ENCODE measurements around the gene MOGAT1. TPM values are rescaled to one million over a fixed set of nuclear protein-coding genes. Genes with fewer than 3 reads are reported as not detected.

MOGAT1 gene
- total and polyA plus RNA-seq, 2 of the 8 experiments (the other 6 are each of a cell fraction or from before 2014, with no cell fraction given), result 0.11 to 0.67 TPM

DNA sequence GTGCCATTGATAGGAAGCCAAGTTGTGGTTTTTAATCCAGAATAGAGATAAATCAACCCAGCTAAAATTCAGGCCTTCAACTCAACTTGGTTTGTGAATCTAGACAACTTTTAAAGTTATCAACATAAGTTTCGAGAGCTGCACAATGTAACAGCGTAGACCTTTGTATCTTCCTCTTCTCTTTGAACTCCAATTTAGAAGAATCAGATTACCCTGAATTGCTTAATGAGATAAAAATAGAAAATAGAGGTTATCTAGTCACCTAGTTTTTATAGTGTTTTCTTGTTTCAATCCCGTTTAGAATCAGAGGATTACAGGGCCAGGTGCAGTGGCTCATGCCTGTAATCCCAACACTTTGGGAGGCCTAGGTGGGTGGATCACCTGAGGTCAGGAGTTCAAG, 12.3 kb downstream of the MOGAT1 start:
- H2BK20ac ChIP-seq (ENCODE audit: low read length), result no peak overlapping the region
- no peaks in the 10 kb centered on the region for H3K36me3 ChIP-seq (ENCODE audit: control insufficient read depth in 2 of 4, insufficient read depth in 4 of 4, low read length in 3 of 4)
- no peak overlapping the region for H2BK15ac ChIP-seq (ENCODE audit: low read length)
- H2BK5ac ChIP-seq (ENCODE audit: low read depth, low read length), result no peak overlapping the region
- no peaks in the 10 kb centered on the region for H3K79me1 ChIP-seq (ENCODE audit: low read depth, low read length)
- H3K9me3 ChIP-seq (ENCODE audit: insufficient read depth in 2 of 2, low read depth in 1 of 2, low read length in 1 of 2), result no peaks in the 10 kb centered on the region
- H2AK5ac ChIP-seq (ENCODE audit: low read depth, low read length), result no peak overlapping the region
- no peak overlapping the region for H2AFZ ChIP-seq (ENCODE audit: low read length)
- ChIA-PET POLR2A (ENCODE audit: partially characterized antibody) (interaction anchor here (1.2 kb wide), 1 partner anchor 187 kb away, joined by 4 read pairs; no protein-coding TSS in a partner anchor), CTCF (ENCODE audit: partially characterized antibody) (interaction anchor here (0.6 to 10.6 kb wide), 4 partner anchors 20 to 223 kb away, joined by 3 to 124 read pairs (median 5); no protein-coding TSS in a partner anchor)
- H3K9ac ChIP-seq (replicated peaks in 1 of 4; ENCODE audit: extremely low read depth in 1 of 4, low read depth in 3 of 4, low read length in 3 of 4), result no peak overlapping the region
- WGBS, 2 experiments (ENCODE audit: extremely low coverage in 1 of 2, insufficient coverage in 1 of 2, insufficient read length in 1 of 2, insufficient replicate concordance in 2 of 2, low coverage in 1 of 2, low lambda C conversion rate in 2 of 2, missing lambda C conversion rate in 1 of 2), result 79% methylated on average over 3 of the region's 3 CpGs; no CpG with 5 or more reads in 1 of the 2 experiments
- no peaks in the 10 kb centered on the region for H3K27me3 ChIP-seq (replicated peaks in 1 of 4; ENCODE audit: control insufficient read depth in 3 of 4, extremely low read depth in 1 of 4, insufficient read depth in 3 of 4, low read length in 3 of 4)
- H3K4me1 ChIP-seq (replicated peaks in 1 of 4; ENCODE audit: control insufficient read depth in 3 of 4, insufficient read depth in 4 of 4, low read length in 3 of 4), result no peaks in the 10 kb centered on the region
- H2BK120ac ChIP-seq (replicated peaks; ENCODE audit: low read depth, low read length), result no peak overlapping the region
- no peaks in the 10 kb centered on the region for H4K20me1 ChIP-seq (replicated peaks in 1 of 2; ENCODE audit: control insufficient read depth in 1 of 2, insufficient read depth in 2 of 2, low read length in 2 of 2)
- H3K4ac ChIP-seq (replicated peaks; ENCODE audit: insufficient read length, low read depth, low read length), result no peak overlapping the region
- no peak overlapping the region for H3K56ac ChIP-seq (replicated peaks; ENCODE audit: insufficient read length, low read depth, low read length)
- H2BK12ac ChIP-seq (ENCODE audit: low read depth, low read length), result no peak overlapping the region
- H3K18ac ChIP-seq (ENCODE audit: extremely low read depth, low read length), result no peak overlapping the region
- no peaks in the 10 kb centered on the region for H3K79me2 ChIP-seq (ENCODE audit: control insufficient read depth in 1 of 2, insufficient read depth in 2 of 2, low read length in 2 of 2)
- no peak overlapping the region for H4K5ac ChIP-seq (ENCODE audit: insufficient read length, low read depth, low read length)
- H3K27ac ChIP-seq (ENCODE audit: low read depth, low read length), result no peak overlapping the region
- no peak overlapping the region for H4K8ac ChIP-seq (ENCODE audit: extremely low read depth, insufficient read depth, low read length)
- H3K4me2 ChIP-seq (ENCODE audit: insufficient read depth in 1 of 2, low read depth in 2 of 2, low read length in 2 of 2), result no peak overlapping the region
- no peaks in the 10 kb centered on the region for H3K23me2 ChIP-seq (ENCODE audit: low read depth, low read length)
- no peak overlapping the region for H3K14ac ChIP-seq (ENCODE audit: insufficient read length)
- DNase-seq (ENCODE audit: low read depth in 1 of 2, low spot score in 2 of 2), result no peak
- H4K91ac ChIP-seq (replicated peaks; ENCODE audit: insufficient read length, low read length), result no peak overlapping the region
- H3K4me3 ChIP-seq (ENCODE audit: extremely low read depth in 1 of 4, insufficient read depth in 2 of 4, low read depth in 3 of 4, low read length in 4 of 4), result no peak overlapping the region
- no peak for FAIRE-seq
- no peak overlapping the region for H3K23ac ChIP-seq (ENCODE audit: insufficient read length)
- TF ChIP-seq RBBP5 (IDR thresholded peaks at IDR 0.05; ENCODE audit: borderline replicate concordance, low read depth, low read length) (no peak), TCF12 (IDR thresholded peaks at IDR 0.05; ENCODE audit: low read depth, low read length) (no peak), EP300 (IDR thresholded peaks at IDR 0.05; ENCODE audit: borderline replicate concordance in 1 of 2, low read depth in 2 of 2, low read length in 2 of 2) (no peak), CREB1 (IDR thresholded peaks at IDR 0.05) (no peak), RXRA (IDR thresholded peaks at IDR 0.05; ENCODE audit: insufficient read depth, low read depth, low read length) (no peak), FOSL1 (IDR thresholded peaks at IDR 0.05; ENCODE audit: insufficient read depth, low read depth, low read length) (no peak), CHD2 (IDR thresholded peaks at IDR 0.05; ENCODE audit: low read length) (no peak), ZNF274 (IDR thresholded peaks at IDR 0.05; ENCODE audit: borderline replicate concordance, extremely low read depth, low read length) (no peak), POLR2AphosphoS5 (IDR thresholded peaks at IDR 0.05; ENCODE audit: low read depth, low read length) (no peak), SIN3A (conservative IDR thresholded peaks at IDR 0.05 in 1 of 2, IDR thresholded peaks at IDR 0.05 in 1 of 2; ENCODE audit: low read depth in 1 of 2, low read length in 2 of 2) (no peak), NRF1 (IDR thresholded peaks at IDR 0.05; ENCODE audit: low read depth, low read length) (no peak)
- TF ChIP-seq, protein P1, sequence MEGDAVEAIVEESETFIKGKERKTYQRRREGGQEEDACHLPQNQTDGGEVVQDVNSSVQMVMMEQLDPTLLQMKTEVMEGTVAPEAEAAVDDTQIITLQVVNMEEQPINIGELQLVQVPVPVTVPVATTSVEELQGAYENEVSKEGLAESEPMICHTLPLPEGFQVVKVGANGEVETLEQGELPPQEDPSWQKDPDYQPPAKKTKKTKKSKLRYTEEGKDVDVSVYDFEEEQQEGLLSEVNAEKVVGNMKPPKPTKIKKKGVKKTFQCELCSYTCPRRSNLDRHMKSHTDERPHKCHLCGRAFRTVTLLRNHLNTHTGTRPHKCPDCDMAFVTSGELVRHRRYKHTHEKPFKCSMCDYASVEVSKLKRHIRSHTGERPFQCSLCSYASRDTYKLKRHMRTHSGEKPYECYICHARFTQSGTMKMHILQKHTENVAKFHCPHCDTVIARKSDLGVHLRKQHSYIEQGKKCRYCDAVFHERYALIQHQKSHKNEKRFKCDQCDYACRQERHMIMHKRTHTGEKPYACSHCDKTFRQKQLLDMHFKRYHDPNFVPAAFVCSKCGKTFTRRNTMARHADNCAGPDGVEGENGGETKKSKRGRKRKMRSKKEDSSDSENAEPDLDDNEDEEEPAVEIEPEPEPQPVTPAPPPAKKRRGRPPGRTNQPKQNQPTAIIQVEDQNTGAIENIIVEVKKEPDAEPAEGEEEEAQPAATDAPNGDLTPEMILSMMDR (IDR thresholded peaks at IDR 0.05; ENCODE audit: control extremely low read depth in 1 of 3, insufficient read depth in 1 of 3, low read depth in 1 of 3, low read length in 3 of 3), result no peak
